NCI-H510A (cell line): ENCODE measurements around the gene NAA80.
"Not testable (repeated sequence)": the region's sequence is repeated elsewhere in the genome, so short reads cannot be mapped to it uniquely, and the experiment has no call there.

Experiments used
- DNase-seq: peaks from one replicate; lab custom pipeline; 2025; lab: John Stamatoyannopoulos, UW

NAA80 gene

GRCh38 chr3:50269460-50269859 lies 29.7 kb downstream of the NAA80 start:
- DNase-seq, result no peak

GRCh38 chr3:50268703-50269451 lies 30.3 kb downstream of the NAA80 start, which contains the start of gene SEMA3B:
Gene SEMA3B (plus strand): TSS chr3:50269147. CDS start chr3:50269241, 94 bp downstream.
- no peak for DNase-seq

GRCh38 chr3:50268276-50268675 lies 30.9 kb downstream of the NAA80 start:
- no peak for DNase-seq

GRCh38 chr3:50267280-50267913 lies 31.8 kb downstream of the NAA80 start:
- DNase-seq, result no peak

GRCh38 chr3:50266836-50267235 lies 32.4 kb downstream of the NAA80 start:
- no peak for DNase-seq

GRCh38 chr3:50266017-50266416 lies 33.2 kb downstream of the NAA80 start:
- DNase-seq, result no peak

GRCh38 chr3:50265571-50265970 lies 33.6 kb downstream of the NAA80 start:
- no peak for DNase-seq

GRCh38 chr3:50264964-50265485 lies 34.2 kb downstream of the NAA80 start:
- no peak for DNase-seq

GRCh38 chr3:50264383-50264963 lies 34.7 kb downstream of the NAA80 start:
- no peak for DNase-seq

- DNase-seq, result no peak
These were observed 35.5 kb downstream of the NAA80 start for GRCh38 chr3:50263478-50264382.

GRCh38 chr3:50262778-50263177 lies 36.4 kb downstream of the NAA80 start:
- DNase-seq, result no peak

- not testable (repeated sequence) for DNase-seq
These were observed 37.0 kb downstream of the NAA80 start for GRCh38 chr3:50262200-50262599.

- no peak for DNase-seq
These were observed 37.7 kb downstream of the NAA80 start for GRCh38 chr3:50261505-50261904.

- DNase-seq, result no peak
These were observed 38.2 kb downstream of the NAA80 start for GRCh38 chr3:50260942-50261441.

- peak; percentile 57 for DNase-seq
These were observed 38.9 kb downstream of the NAA80 start for GRCh38 chr3:50260027-50260941.

GRCh38 chr3:50259432-50260026 lies 39.7 kb downstream of the NAA80 start:
- DNase-seq, result no peak

- DNase-seq, result no peak
These were observed 40.2 kb downstream of the NAA80 start for GRCh38 chr3:50258979-50259378.

- no peak for DNase-seq
These were observed 41.0 kb downstream of the NAA80 start for GRCh38 chr3:50258029-50258680.
